Ishikawa (cell line): Measurements from ENCODE around the gene DCTN4.

Experiments used
- CEBPB ChIP-seq: IDR thresholded peaks from 2 replicates; pipeline ENCODE4 v1.6.1; 2012
- CREB1 ChIP-seq: IDR thresholded peaks from 2 replicates; pipeline ENCODE4 v1.6.1; 2012; ENCODE audit warnings: low read depth
- EGR1 ChIP-seq: IDR thresholded peaks from 2 replicates; pipeline ENCODE4 v1.6.1; 2012
- EP300 ChIP-seq: IDR thresholded peaks from 2 replicates; pipeline ENCODE4 v1.6.1; 2012; ENCODE audit warnings: borderline replicate concordance
- FOXM1 ChIP-seq: IDR thresholded peaks from 2 replicates; pipeline ENCODE4 v1.6.1; 2012; ENCODE audit warnings: low read depth, borderline replicate concordance
- NFIC ChIP-seq: IDR thresholded peaks from 2 replicates; pipeline ENCODE4 v1.6.1; 2012
- RAD21 ChIP-seq: IDR thresholded peaks from 2 replicates; pipeline ENCODE4 v1.6.1; 2012; ENCODE audit warnings: low read depth
- TAF1 ChIP-seq: IDR thresholded peaks from 2 replicates; pipeline ENCODE4 v1.6.1; 2012; ENCODE audit warnings: low read depth, mild to moderate bottlenecking
- TCF12 ChIP-seq: IDR thresholded peaks from 2 replicates; pipeline ENCODE4 v1.6.1; 2012; ENCODE audit warnings: low read depth
- TEAD4 ChIP-seq: IDR thresholded peaks from 2 replicates; pipeline ENCODE4 v1.6.1; 2012
- YY1 ChIP-seq: IDR thresholded peaks from 2 replicates; pipeline ENCODE4 v1.6.1; 2012; ENCODE audit warnings: low read depth
- ZBTB7A ChIP-seq: IDR thresholded peaks from 2 replicates; pipeline ENCODE4 v1.6.1; 2012; ENCODE audit warnings: low read depth
- TF ChIP-seq, protein P1 (sequence below): IDR thresholded peaks from 2 replicates; pipeline ENCODE4 v1.6.1; 2012
- TF ChIP-seq, protein P2 (sequence below): IDR thresholded peaks from 2 replicates; pipeline ENCODE4 v1.6.1; 2012; ENCODE audit warnings: low read depth, mild to moderate bottlenecking

DNA sequence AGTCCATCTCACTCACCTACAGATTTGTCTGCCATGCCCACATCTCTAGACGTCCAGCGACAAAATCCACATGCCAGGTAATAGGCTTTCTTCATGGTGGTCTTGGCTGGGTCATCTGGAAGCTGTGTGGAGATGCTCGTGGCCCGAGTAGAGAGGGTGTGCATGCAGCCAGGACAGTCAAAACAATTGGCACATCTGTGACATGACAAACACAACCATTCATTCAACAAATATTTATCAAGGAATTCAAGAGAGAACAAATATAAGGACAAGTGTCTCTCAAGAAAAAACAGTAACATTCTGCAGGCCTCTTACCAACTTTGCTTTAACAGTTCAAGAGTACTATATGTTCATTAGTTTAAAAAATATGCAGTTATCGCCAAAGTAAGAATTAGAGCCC lies 5.4 kb downstream of the DCTN4 start:
- TF ChIP-seq CEBPB (no peak), FOXM1 (no peak), TCF12 (no peak), EP300 (no peak), TAF1 (no peak), NFIC (no peak), RAD21 (no peak), TEAD4 (no peak), EGR1 (no peak), ZBTB7A (no peak), CREB1 (no peak), YY1 (no peak)
- TF ChIP-seq, protein P1, sequence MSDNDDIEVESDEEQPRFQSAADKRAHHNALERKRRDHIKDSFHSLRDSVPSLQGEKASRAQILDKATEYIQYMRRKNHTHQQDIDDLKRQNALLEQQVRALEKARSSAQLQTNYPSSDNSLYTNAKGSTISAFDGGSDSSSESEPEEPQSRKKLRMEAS: no peak
- TF ChIP-seq, protein P2, sequence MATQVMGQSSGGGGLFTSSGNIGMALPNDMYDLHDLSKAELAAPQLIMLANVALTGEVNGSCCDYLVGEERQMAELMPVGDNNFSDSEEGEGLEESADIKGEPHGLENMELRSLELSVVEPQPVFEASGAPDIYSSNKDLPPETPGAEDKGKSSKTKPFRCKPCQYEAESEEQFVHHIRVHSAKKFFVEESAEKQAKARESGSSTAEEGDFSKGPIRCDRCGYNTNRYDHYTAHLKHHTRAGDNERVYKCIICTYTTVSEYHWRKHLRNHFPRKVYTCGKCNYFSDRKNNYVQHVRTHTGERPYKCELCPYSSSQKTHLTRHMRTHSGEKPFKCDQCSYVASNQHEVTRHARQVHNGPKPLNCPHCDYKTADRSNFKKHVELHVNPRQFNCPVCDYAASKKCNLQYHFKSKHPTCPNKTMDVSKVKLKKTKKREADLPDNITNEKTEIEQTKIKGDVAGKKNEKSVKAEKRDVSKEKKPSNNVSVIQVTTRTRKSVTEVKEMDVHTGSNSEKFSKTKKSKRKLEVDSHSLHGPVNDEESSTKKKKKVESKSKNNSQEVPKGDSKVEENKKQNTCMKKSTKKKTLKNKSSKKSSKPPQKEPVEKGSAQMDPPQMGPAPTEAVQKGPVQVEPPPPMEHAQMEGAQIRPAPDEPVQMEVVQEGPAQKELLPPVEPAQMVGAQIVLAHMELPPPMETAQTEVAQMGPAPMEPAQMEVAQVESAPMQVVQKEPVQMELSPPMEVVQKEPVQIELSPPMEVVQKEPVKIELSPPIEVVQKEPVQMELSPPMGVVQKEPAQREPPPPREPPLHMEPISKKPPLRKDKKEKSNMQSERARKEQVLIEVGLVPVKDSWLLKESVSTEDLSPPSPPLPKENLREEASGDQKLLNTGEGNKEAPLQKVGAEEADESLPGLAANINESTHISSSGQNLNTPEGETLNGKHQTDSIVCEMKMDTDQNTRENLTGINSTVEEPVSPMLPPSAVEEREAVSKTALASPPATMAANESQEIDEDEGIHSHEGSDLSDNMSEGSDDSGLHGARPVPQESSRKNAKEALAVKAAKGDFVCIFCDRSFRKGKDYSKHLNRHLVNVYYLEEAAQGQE: no peak
